ENCODE results near the gene AP1AR.
"Not testable (repeated sequence)": the region's sequence is repeated elsewhere in the genome, so short reads cannot be mapped to it uniquely, and the experiment has no call there.

Gene AP1AR

DNA sequence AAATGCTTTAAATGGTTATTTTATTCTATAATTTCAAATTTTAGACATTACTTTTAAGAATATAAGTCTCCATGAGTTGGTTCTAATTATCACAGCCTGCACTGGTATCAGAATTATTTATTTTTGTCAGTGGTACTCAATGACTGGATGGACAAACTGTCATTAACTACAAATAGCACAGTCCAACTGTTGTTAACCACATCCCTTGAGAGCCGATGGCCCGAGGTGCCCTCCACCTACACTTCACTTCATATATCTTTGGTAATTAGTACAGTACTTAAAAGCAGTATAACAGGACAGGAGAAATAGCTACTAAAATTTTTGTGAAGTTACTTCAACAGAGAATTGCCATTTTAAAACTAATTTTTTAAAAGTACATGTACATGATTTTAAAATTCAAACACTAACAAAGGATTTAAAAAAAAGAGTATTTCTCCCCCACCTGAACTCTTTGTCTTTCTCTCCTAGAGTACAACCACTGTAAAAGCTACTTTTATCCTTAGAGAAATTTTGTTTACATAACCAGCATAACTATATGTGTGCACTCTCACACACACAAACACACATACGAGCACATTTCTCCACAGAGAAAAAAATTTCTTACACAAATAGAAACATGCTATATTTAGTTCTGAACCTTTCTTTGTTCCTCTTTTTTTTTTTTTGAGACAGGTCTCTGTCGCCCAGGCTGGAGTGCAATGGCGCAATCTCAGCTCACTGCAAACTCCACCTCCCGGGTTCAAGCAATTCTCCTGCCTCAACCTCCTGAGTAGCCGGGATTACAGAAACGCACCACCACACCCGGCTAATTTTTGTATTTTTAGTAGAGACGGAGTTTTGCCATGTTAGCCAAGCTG lies 47.7 kb downstream of the AP1AR start:
- DNase-seq: no peak

DNA sequence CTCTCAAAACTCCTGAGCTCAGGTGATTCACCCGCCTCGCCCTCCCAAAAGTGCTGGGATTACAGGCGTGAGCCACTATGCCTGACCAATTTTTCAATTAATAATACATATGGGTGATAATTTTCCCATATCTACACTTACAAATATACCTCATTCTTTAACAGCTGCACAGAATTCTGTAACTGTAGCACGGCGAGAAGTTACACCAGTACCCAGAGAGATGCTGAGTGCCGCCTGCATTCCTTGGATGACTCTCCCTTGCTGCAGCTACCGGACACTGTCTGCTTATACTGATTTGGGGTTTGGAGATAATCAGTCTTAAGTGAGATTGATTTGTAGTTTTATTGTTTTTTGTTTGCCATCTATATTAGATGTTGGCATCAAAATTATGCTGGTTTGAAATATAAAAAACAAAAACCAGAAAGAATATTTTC lies 48.3 kb downstream of the AP1AR start:
- no peak for DNase-seq

DNA sequence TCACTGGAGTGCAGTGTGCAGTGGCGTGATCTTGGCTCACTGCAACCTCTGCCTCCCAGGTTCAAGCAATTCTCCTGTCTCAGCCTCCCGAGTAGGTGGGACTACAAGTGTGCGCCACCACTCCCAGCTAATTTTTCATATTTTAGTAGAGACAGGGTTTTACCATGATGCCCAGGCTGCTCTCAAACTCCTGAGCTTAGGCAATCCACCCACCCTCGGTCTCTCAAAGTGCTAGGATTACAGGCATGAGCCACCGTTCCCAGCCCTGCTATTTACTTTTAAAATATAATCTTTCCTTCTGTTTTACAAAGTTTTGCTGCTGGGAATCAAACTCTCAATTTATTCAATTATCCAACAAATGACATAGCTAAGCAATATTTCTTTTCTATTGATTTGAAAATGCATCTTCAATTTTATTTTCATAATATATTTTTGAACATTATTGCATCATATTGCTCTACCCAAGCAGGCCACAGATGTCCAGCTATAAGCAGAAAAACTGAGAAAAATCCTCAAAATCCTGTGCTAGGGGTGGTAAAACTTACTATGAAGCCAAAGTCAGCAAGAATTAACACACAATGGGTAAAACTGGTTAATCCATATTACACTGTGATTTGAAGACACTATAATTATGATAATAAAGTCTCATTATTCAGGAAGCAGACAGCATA lies 48.9 kb downstream of the AP1AR start:
- DNase-seq: no peak

DNA sequence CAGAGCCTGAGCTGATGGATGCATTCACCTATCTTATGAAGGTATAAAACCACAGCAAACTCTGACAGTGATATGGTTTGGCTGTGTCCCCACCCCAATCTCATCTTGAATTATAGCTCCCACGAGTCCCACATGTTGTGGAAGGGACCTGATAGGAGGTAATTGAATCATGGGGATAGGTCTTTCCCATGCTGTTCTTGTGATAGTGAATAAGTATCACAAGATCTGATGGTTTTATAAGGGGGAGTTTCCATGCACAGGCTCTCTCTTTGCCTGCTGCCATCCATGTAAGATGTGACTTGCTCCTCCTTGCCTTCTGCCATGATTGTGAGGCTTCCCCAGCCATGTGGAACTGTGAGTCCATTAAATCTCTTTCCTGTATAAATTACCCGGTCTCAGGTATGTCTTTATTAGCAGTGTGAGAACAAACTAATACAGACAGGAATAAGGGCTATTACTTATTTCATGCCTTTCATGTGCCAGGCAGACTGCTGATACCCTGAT lies 50.4 kb downstream of the AP1AR start:
- not testable (repeated sequence) for DNase-seq

DNA sequence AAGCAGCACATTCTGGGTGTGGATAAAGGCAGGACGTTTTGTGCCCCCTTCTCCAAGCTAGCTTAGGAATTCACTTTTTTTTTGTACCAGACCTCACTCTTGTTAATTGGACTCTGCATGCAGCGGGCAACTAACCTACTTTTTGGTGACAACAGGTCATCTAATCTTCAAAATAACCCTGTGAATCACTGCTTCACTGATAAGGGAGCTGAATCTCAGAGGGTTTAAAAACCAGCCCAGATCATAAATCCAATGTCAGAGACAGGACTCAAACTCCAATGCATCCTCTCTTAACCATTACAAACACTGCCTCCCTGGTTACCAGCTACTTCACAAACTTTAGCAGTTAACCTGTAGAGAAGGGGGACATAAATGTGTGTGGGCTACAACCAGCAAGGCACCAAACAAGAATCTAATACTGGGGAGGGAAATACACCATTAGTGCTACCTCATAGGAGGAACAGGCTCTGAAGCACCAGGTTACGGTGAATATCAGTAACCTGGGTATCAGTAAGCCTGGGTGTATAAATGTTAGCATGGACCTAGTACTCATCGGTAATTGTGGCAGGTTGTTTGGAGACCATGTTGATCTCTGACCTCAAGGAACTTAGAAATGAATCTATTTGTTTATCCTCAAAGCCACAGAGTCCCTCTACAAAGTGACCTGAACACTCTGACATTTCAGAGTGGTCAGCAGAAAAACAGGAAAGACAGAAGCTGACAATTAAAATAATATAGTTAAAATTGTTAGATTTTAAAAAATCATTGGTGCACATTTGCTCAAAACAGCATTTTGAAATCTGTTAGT lies 51.5 kb downstream of the AP1AR start:
- DNase-seq: no peak

DNA sequence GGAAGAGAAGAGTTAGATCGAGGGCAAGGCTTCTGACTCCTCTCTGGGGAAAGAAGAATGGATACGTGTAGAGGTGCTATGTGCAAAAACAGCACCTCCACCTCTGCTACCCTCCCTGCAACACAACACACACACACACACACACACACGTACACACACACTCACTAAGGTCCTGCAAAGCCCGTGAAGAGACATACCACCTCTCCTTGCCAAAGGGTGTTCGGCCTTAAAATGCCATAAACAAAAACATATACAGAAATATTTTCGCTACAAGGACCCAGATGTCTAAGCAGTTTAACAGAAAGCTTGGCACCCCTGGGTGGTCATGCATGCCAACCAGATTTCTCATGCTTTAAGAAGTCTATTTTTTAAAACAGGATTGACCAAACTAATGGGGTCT lies 52.6 kb downstream of the AP1AR start:
- no peak for DNase-seq

DNA sequence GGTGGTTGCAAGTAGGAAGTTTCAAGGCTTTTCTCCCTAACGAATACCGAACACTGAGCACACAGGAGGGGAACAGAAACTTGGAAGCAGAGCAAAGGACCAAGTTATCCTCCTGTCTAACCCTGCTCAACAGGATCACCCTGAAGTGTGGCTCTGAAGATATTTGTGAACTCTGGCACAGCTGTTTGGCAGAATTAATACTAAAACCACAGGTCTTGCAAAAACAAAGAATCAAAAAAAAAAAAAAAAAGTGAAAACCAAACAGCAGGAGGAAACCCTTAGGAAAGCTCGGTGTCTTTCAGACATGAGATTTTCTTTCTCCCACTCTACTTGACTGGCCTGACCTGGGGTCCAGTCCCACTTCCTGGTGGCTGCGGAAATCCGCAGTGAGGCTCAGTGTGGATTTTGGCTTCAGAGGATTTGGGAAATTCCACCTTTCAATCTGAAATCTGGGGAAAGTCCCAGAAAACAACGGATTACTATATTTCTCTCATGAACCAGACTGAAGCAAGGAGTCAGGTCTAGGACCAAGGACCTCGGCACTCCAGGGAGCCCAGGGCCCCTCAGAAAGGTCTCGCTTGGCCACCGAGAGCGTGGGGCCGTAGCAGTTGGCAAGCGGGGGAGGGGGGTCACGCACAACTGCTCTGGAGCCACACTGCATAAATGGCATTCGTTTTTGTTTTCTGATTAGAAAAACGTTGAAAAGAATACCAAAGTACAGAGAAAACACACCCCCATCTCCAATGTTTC lies 53.2 kb downstream of the AP1AR start:
- DNase-seq: no peak

DNA sequence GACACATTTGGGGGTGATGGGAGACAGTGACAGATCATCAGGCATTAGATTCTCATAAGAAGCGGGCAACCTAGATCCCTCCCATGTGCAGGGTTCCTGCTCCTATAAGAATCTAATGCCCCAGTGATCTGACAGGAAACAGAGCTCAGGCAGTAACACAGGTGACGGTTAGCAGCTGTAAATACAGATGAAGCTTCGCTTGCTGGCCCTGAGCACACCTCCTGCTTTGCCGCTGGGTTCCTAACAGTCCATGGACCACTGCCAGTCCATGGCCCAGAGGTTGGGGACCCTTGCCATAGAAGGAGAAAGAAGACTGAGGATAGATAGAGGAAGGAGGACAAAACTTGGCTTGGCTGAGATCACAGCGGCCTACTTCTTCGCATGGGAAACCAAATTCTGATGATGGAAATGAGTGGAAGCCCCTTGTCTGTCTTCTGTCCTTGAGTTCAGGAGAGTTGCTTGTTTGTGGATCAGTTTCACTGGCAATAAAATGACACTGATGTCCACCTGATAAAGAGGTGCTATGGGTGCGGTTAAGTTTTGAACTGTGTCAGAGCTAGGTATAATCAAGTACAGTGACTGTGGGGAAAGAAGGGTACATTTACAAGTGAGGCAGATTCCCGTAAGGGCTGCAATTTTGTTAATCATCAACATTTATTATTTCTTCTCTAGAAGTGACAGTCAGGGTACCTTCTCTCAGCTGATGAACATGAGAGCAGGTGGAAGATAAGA lies 55.8 kb downstream of the AP1AR start:
- DNase-seq: no peak

DNA sequence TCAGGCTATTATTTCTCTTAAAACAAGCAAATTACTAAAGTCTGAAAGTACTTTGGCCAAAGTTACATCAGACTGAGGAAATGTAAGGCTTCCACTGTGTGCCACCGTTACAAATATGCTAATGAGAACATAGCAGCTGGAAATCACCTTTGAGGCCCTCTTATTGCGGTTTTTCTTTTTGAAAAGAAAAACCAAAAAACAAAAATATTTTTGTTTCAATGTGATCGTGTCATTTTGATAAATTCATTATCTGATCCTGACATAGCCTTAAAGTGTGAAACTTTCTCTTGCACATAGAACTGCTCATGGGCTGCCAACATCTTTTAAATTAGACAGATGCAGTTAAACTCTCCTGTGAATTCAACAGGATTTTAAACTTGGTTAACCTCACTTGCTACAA lies 56.9 kb downstream of the AP1AR start:
- no peak for DNase-seq

DNA sequence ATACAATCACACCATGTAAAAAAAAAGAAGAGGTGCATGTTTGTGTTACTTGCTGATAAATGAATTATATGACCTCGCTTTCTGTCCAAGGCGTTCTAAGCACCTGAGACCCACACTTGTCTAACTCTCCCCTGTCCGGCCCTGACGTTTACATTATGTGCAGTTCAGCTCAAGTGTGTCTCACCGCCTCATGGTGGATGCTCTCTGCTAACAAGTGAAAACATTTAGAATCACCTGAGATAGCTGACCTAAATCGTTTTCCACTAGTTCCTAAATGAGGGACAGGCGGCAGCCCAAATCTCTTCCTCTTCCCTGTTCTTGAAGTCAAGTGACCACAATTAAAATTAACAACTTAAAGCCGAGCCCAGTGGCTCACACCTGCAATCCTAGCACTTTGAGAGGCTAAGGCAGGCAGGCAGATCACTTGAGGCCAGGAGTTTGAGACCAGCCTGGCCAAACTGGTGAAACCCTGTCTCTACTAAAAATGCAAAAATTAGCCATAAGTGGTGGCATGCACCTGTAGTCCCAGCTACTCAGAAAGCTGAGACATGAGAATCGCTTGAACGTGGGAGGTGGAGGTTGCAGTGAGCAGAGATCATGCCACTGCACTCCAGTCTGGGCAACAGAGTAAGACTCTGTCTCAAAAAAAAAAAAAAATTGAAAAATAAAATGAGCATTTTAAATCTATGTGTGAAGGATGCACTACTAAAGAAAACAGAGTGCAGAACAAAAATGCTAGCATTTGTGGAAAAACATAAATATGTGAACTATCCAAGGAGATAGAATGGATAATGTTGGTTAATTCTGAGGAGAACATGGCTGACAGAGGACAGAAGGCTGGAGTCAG lies 58.0 kb downstream of the AP1AR start:
- no peak for DNase-seq

DNA sequence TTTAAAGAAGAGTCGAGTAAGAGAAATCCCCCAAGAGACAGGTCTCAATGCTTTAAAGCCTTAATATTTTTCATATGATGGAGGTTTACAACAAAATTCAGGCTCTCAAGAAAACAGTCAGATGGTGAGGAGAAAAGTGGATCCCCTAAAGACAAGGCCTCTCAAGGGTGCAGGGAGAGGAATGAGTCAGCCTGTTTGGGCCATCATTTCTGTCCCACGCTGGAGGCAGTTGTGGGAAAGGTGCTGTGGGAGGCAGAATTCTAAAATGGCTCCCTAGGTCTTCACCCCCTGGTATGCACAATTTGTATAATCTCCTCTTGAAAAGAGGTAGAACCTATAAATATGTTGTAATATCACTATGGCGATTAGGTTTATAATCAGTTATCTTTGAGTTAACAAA lies 58.8 kb downstream of the AP1AR start:
- DNase-seq: no peak

DNA sequence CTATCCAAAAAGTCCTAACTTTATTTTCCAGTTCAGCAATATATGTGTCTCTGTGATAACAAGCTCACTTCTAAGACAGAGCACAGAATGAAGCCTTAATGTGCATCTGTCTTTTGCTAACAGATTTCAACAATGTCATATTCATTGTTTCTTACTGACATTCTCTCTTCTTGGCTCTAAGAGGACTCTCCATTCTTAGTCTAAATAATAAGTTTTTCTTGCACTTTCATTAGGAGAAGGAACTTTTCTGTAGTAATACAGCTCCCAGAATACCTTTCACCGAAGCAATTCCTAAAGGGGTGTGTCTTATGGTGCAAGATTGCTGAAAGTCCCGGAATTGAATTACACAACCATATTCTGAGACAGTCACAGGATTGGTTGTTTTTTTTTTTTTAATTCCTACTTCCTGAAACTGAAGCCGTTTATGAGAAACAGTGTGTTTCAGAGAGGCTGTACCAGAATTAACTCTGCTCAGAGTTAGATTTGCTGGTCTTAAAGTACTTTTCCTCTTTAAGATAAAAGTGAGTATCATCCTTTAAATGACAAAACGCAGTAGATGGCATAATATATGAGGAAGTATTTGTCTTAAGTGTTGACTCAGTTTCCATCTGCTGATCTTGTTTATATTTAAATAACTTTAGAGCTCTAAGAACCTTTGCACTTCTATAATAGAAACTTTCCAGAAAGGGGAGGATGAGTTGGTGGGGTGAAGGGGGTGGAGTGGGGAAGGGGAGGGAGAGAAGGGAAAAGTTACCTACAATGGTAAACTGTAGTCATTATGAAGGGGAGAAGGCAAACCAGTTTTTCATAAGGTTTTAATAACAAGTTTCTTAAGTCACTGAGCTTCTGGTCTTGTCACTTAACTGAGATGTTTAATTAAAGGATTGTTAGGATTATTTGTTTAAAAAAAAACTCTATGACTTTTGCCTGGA lies 65.6 kb downstream of the AP1AR start, which contains the start of gene ALPK1:
ALPK1 (plus strand) TSS at position 421 of the 932 bp plus-strand sequence.
- no peak for DNase-seq

DNA sequence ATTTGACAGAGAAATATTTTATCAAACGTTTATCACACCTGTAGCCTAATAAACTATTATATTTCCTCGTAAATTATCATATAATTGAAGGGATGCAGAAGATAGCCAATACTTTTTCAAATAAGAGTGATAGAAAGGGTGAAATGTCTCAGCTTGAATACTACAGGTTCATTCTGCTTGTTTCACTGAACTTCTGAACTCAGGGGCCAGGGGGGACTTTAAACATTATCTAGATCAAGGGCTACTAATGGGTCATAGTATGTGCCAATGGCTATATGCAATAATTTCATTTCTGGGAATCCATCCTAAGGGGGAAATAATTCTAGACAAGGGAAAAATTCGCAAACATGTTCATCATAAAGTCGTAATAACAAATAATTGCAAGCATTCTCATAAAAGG lies 68.1 kb downstream of the AP1AR start:
- no peak for DNase-seq

DNA sequence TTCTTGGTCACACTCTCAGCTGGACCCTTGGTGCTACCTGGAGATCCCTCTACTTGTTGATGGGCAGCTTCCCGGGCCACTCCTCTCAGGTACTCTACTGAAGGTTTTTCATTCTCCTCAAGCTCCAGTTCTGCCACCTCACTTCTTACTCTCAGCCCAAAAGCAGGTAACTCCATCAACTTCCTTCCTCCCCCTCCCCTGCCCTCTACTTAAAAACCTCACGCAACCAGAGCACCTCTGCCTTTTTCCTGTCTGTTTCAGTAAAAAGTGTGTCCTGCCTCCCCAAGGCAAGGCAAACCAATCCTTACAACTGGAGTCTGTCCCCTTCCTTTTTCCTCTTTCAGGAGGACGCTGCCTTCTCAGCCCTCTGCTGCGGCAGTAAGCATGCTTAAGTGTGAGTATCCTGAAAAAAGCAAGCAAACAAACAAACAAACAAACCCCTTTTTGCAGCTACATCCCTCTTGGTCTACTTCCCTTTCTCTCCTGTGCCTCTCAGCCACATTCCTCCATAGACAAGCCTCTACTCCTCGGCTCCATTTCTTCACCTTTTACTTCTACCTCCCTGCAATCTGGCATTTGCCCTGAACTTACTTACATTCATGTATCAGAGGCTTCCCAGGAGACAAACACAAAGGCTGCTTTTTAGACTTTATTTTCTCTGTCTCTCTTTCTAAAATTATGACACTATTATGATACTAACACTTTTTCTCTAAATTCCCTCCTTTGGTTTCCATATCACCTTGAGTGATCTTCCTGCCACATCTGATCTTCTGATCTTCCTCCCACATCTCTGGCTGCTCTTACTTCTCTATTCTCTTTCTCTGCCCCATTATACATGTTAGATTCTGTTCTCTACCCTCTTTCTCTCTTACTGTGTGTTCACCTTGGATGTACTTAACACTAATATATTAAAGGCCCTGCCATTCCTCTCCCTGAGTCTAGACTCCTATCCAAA lies 71.0 kb downstream of the AP1AR start:
- DNase-seq: no peak

DNA sequence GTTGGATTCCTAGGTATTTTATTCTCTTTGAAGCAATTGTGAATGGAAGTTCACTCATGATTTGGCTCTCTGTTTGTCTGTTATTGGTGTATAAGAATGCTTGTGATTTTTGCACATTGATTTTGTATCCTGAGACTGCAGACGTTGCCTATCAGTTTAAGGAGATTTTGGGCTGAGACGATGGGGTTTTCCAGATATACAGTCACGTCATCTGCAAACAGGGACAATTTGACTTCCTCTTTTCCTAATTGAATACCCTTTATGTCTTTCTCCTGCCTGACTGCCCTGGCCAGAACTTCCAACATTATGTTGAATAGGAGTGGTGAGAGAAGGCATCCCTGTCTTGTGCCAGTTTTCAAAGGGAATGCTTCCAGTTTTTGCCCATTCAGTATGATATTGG lies 73.9 kb downstream of the AP1AR start:
- not testable (repeated sequence) for DNase-seq

DNA sequence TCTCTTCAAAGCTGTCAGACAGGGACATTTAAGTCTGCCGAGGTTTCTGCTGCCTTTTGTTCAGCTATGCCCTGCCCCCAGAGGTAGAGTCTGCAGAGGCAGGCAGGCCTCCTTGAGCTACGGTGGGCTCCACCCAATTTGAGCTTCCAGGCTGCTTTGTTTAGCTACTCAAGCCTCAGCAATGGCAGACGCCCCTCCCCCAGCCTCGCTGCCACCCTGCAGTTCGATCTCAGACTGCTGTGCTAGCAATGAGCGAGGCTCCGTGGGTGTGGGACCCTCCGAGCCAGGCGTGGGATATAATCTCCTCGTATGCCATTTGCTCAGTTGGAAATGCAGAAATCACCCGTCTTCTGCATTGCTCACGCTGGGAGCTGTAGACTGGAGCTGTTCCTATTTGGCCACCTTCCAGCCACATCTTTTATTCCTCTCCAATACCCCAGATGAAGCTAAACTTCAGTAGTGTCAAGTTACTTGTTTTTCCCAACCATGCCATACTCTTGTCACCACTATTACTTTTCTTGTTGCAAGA lies 77.7 kb downstream of the AP1AR start:
- DNase-seq: not testable (repeated sequence)

DNA sequence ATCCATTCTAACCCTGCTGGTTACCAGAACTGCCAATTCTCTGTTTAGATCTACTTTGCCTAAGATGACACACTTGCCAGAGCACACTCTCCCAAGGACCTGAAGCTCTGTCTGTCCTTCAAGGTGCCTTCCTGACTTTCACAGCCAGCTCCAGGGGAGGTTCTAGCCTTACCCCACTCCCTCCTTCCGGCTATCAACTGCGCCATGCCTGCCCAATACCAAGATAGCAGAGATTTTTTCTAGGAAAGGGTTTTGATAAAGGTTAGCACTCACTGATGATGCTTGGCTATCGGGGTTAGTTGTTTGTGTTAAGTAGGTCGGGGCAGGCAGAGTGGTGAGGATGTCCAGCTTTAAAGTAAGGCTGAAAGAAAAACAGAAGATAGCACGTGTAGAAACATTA lies 79.9 kb downstream of the AP1AR start:
- no peak for DNase-seq

DNA sequence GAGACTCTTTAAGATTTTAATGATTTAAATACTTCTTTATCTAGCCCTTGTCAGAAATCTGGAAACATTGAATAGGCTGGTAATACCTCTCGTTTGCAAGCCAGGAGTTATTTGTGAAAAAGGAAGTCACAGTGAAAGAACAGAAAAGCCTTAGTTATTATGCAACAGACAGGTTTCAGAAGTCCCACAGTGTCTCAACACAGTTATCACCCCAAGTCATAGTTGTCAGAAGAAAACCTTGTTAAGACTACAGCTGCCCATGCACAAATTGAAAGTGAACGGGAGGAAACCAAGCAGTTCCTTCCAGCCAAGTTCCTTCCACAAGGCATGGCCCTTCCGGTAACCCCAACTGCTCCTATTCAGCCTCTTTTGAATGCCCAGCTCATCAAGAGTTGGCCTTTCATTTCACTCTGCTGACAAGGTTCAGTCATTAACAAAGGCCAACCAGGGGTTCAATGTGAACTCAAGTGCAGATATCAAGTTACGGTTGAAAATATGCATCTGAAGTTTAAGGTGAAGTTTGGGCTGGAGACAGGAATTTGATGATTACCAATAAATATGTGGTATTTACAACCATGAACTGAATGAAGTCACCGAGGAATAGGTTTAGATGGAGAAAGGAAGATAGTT lies 81.1 kb downstream of the AP1AR start:
- DNase-seq: no peak
